ENCODE measurements around the gene LHFPL6. TPM values are rescaled to one million over a fixed set of nuclear protein-coding genes. Genes with fewer than 3 reads are reported as not detected.

The LHFPL6 gene
- total RNA-seq, 4 donors from 2014 or later: 12.8 to 27.3 (median 22.5) TPM

- intact Hi-C loops (cut with DNase I; ENCODE audit: low total_unique reads): no loop called here
- H3K4me3 ChIP-seq (ENCODE audit: low read depth, poor library complexity, severe bottlenecking): no peak overlapping the region
- 97 to 99% methylated on average over 4 of the region's 4 CpGs for WGBS, 2 donors
- TF ChIP-seq CTCF (IDR thresholded peaks at IDR 0.05): no peak
- no peak for TF ChIP-seq POLR2A (IDR thresholded peaks at IDR 0.05)
- DNase-seq (ENCODE audit: low spot score in 2 of 2): no peak
These were observed 4.9 kb upstream of the LHFPL6 start for GRCh38 chr13:39607876-39608275.

- H3K4me3 ChIP-seq (ENCODE audit: low read depth, poor library complexity, severe bottlenecking): no peak overlapping the region
- intact Hi-C loops (cut with DNase I; ENCODE audit: low total_unique reads): no loop called here
- 84 to 87% methylated on average over 3 of the region's 3 CpGs for WGBS, 2 donors
- DNase-seq (ENCODE audit: low spot score in 2 of 2): no peak
- no peak for TF ChIP-seq POLR2A (IDR thresholded peaks at IDR 0.05)
- TF ChIP-seq CTCF (IDR thresholded peaks at IDR 0.05): no peak
These were observed 2.8 kb upstream of the LHFPL6 start for GRCh38 chr13:39605677-39606320.

GRCh38 chr13:39604756-39605155, 1.8 kb upstream of the LHFPL6 start:
- no peak for DNase-seq (ENCODE audit: low spot score in 2 of 2)
- TF ChIP-seq CTCF (IDR thresholded peaks at IDR 0.05) (no peak), POLR2A (IDR thresholded peaks at IDR 0.05) (no peak)
- WGBS, 2 donors: 75 to 82% methylated on average over 5 of the region's 5 CpGs
- intact Hi-C loops (cut with DNase I; ENCODE audit: low total_unique reads): no loop called here
- no peak overlapping the region for H3K4me3 ChIP-seq (ENCODE audit: low read depth, poor library complexity, severe bottlenecking)

GRCh38 chr13:39603424-39603947, 493 bp upstream of the LHFPL6 start:
- peak overlapping the region; percentile 80 for H3K4me3 ChIP-seq (ENCODE audit: low read depth, poor library complexity, severe bottlenecking)
- intact Hi-C loops (cut with DNase I; ENCODE audit: low total_unique reads): no loop called here
- no peak for TF ChIP-seq POLR2A (IDR thresholded peaks at IDR 0.05)
- no peak for TF ChIP-seq CTCF (IDR thresholded peaks at IDR 0.05)
- DNase-seq (ENCODE audit: low spot score in 2 of 2): no peak
- 0 to 2% methylated on average over 14 to 15 of the region's 15 CpGs for WGBS, 2 donors

GRCh38 chr13:39602277-39602613, 748 bp downstream of the LHFPL6 start:
- peak overlapping the region; percentile 80 for H3K4me3 ChIP-seq (ENCODE audit: low read depth, poor library complexity, severe bottlenecking)
- intact Hi-C loops (cut with DNase I; ENCODE audit: low total_unique reads): no loop called here
- 0 to 2% methylated on average over 11 of the region's 11 CpGs for WGBS, 2 donors
- no peak for TF ChIP-seq CTCF (IDR thresholded peaks at IDR 0.05)
- no peak for DNase-seq (ENCODE audit: low spot score in 2 of 2)

- TF ChIP-seq POLR2A (IDR thresholded peaks at IDR 0.05) (no peak), CTCF (IDR thresholded peaks at IDR 0.05) (no peak)
- 66 to 69% methylated on average over 3 of the region's 3 CpGs for WGBS, 2 donors
- DNase-seq (ENCODE audit: low spot score in 2 of 2): no peak
- no peak overlapping the region for H3K4me3 ChIP-seq (ENCODE audit: low read depth, poor library complexity, severe bottlenecking)
- intact Hi-C loops (cut with DNase I; ENCODE audit: low total_unique reads): no loop called here
These were observed 1.4 kb downstream of the LHFPL6 start for GRCh38 chr13:39601636-39602035.
